Esophagus squamous epithelium (tissue), 5 donors: ENCODE measurements around the gene DDX24. TPM values are rescaled to one million over a fixed set of nuclear protein-coding genes. Genes with fewer than 3 reads are reported as not detected.

Experiments
- DNase-seq: peaks from one replicate; lab custom pipeline; 2025; lab: John Stamatoyannopoulos, UW
- H3K27ac ChIP-seq, 4 donors: fragments of 200-600 bp; sonication (generic); one replicate each; pipeline ENCODE4 v1.5.1; 2016 to 2019; ENCODE audit warnings: mild to moderate bottlenecking in 1 of 4
- H3K27me3 ChIP-seq, 4 donors: fragments of 200-600 bp; sonication (generic); 1 replicate in 3 of 4; 2 replicates in 1 of 4; pipeline versions ENCODE4 v1.5.1 to v1.6.0; 2017 to 2021; ENCODE audit warnings: antibody characterized with exemption in 1 of 4
- H3K36me3 ChIP-seq, 3 donors: fragments of 200-600 bp; sonication (generic); one replicate each; pipeline ENCODE4 v1.5.1; 2016 to 2019
- H3K4me1 ChIP-seq, 3 donors: fragments of 200-600 bp; sonication (generic); one replicate each; pipeline ENCODE4 v1.5.1; 2017 to 2019
- H3K4me3 ChIP-seq, 4 donors: fragments of 200-600 bp; sonication (generic); 1 replicate in 3 of 4; 2 replicates in 1 of 4; pipeline ENCODE4 v1.5.1; 2016 to 2019; ENCODE audit warnings: mild to moderate bottlenecking in 2 of 4, moderate library complexity in 1 of 4
- H3K9me3 ChIP-seq, 3 donors: fragments of 200-600 bp; sonication (generic); one replicate each; pipeline ENCODE4 v1.5.1; 2016 to 2019
- CTCF ChIP-seq, 6 experiments: fragments of 450-650 bp in 4 of 6; fragments of 200-600 bp in 2 of 6; sonication (generic) in 2 of 6; IDR thresholded peaks; one replicate each; pipeline ENCODE4 v1.5.1; 2016 to 2019; ENCODE audit warnings: antibody characterized with exemption in 6 of 6, mild to moderate bottlenecking in 4 of 6, moderate library complexity in 4 of 6
- POLR2A ChIP-seq, 4 donors: fragments of 450-650 bp; IDR thresholded peaks; one replicate each; pipeline ENCODE4 v1.6.1; 2017; ENCODE audit warnings: antibody characterized with exemption in 4 of 4, mild to moderate bottlenecking in 4 of 4, moderate library complexity in 3 of 4
- WGBS, 2 donors: methylation state at CpG; one replicate each; pipeline ENCODE4 v1.1.5; 2018; 5-methylcytosine and 5-hydroxymethylcytosine counted together
- intact Hi-C: fragments of 100-400 bp; cut with DNase I; formaldehyde crosslinking; loops from one replicate; pipeline ENCODE4 v1.15.0; 2022
- total RNA-seq, 4 donors: library from RNA; depleted of rRNA; stranded (reverse); fragments of >200 nt; gene quantifications; one replicate each; pipeline ENCODE4 v1.1.0, GENCODE V29; 2016
- donor health status: DM: yes; HTN: yes; CAD: no.

Gene DDX24
- total RNA-seq, 4 donors from 2014 or later: 63.9 to 114 (median 71.9) TPM

DNA sequence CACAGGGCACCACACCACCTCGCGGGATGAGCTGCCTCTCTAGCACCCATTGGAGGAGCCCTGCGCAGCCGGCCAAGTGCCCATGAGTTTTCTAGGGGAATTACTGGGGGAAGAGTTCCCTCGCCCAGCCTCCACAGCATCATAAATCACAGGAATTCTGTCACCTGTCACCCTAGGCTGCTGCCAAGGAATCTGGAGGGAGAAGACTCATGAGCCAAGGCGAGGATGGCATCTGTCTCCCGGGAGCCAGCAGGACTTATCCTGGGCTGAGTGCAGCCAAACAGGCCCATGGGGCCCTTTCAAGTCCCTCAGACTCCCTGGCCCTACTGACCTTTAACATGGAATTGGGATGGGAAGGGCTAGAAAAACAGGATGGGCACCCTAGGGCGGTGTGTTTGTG, 62.7 kb downstream of the DDX24 start:
- intact Hi-C loops: no loop called here
- Histone ChIP-seq H3K4me3 (no peak overlapping the region), H3K9me3 (no peaks in the 10 kb centered on the region), H3K27ac (no peak overlapping the region), H3K27me3 (peaks cover 0 to 12% (median 0%) of the 10 kb centered on the region in 4 donors), H3K36me3 (no peaks in the 10 kb centered on the region), H3K4me1 (peaks cover 0 to 13% (median 0%) of the 10 kb centered on the region in 3 donors)
- DNase-seq: no peak
- TF ChIP-seq POLR2A (IDR thresholded peaks at IDR 0.05): no peak
- 68 to 73% methylated on average over 3 to 8 of the region's 8 CpGs for WGBS, 2 donors

- peaks cover 0 to 12% (median 0%) of the 10 kb centered on the region in 4 donors for H3K27me3 ChIP-seq
- H3K36me3 ChIP-seq: no peaks in the 10 kb centered on the region
- no peak for TF ChIP-seq CTCF (IDR thresholded peaks at IDR 0.05)
- TF ChIP-seq POLR2A (IDR thresholded peaks at IDR 0.05): no peak
- DNase-seq: no peak
- no peak overlapping the region for H3K27ac ChIP-seq
- H3K9me3 ChIP-seq: no peaks in the 10 kb centered on the region
- peaks cover 0 to 9% (median 0%) of the 10 kb centered on the region in 3 donors for H3K4me1 ChIP-seq
- no peak overlapping the region for H3K4me3 ChIP-seq
- intact Hi-C loops: no loop called here
- WGBS, 2 donors: 33 to 80% methylated on average over 1 of the region's 8 CpGs
Observed at GRCh38 chr14:94016446-94016976, 64.5 kb downstream of the DDX24 start.

GRCh38 chr14:94015223-94015622, 65.8 kb downstream of the DDX24 start:
- Histone ChIP-seq H3K36me3 (no peaks in the 10 kb centered on the region), H3K4me3 (no peak overlapping the region), H3K9me3 (no peaks in the 10 kb centered on the region), H3K27ac (no peak overlapping the region), H3K27me3 (peaks cover 0 to 17% (median 0%) of the 10 kb centered on the region in 4 donors), H3K4me1 (peaks cover 0 to 16% (median 0%) of the 10 kb centered on the region in 3 donors)
- 82 to 100% methylated on average over 2 of the region's 2 CpGs for WGBS, 2 donors
- intact Hi-C loops: no loop called here
- TF ChIP-seq POLR2A (IDR thresholded peaks at IDR 0.05): no peak
- TF ChIP-seq CTCF (IDR thresholded peaks at IDR 0.05): no peak
- DNase-seq: no peak

DNA sequence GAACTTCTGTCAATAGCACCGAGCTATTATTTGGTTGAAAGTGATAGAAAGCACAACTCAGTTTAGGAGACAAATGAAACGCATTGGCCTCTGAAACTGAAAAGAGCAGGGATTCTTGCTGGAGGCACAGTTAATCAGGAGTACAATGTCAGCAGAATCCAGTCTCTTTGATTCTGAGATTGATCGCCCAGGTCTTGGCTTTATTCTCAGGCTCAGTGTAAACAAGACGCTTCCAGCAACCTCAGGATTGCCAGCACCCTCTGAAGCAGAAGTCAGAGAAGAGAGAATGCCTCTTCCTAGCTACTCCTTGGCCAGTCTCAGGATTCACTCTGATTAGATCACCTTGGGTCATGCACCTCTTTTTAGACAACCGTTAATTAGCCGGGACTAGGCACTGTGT, 66.6 kb downstream of the DDX24 start:
- no peak overlapping the region for H3K4me3 ChIP-seq
- H3K9me3 ChIP-seq: no peaks in the 10 kb centered on the region
- no peaks in the 10 kb centered on the region for H3K36me3 ChIP-seq
- DNase-seq: no peak
- peaks cover 0 to 25% (median 6%) of the 10 kb centered on the region in 3 donors for H3K4me1 ChIP-seq
- intact Hi-C loops: no loop called here
- TF ChIP-seq POLR2A (IDR thresholded peaks at IDR 0.05) (no peak), CTCF (IDR thresholded peaks at IDR 0.05) (no peak)
- peaks cover 0 to 17% (median 0%) of the 10 kb centered on the region in 4 donors for H3K27me3 ChIP-seq
- no peak overlapping the region for H3K27ac ChIP-seq
- 27 to 36% methylated on average over 6 of the region's 6 CpGs for whole genome bisulfite sequencing, 2 donors

DNA sequence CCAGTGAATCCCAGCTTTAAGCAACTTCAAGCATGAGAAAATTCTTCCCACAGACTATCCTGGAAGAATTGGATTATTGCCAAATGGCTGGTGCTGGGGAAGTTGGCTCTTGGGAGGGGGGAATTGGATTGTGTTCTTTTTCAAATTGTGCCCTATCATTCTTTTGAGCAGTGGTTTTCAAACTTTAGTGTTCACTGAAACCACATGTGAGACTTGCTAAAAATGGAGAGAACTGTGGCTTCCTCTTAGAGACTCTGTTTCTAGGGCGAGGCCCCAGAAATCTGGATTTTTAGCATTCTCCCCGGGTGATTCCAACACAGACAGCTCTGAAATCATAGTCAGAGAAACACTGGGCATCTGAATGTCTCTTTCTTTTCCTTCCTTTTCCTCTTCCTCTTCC, 69.2 kb downstream of the DDX24 start:
- intact Hi-C loops: no loop called here
- TF ChIP-seq CTCF (IDR thresholded peaks at IDR 0.05): no peak
- no peak for TF ChIP-seq POLR2A (IDR thresholded peaks at IDR 0.05)
- peaks cover 0 to 26% (median 0%) of the 10 kb centered on the region in 4 donors for H3K27me3 ChIP-seq
- no peaks in the 10 kb centered on the region for H3K9me3 ChIP-seq
- WGBS, 2 donors: 22 to 45% methylated on average over 2 of the region's 2 CpGs
- no peak for DNase-seq
- H3K27ac ChIP-seq: no peak overlapping the region
- no peaks in the 10 kb centered on the region for H3K36me3 ChIP-seq
- H3K4me3 ChIP-seq: no peak overlapping the region
- H3K4me1 ChIP-seq: peaks cover 0 to 29% (median 6%) of the 10 kb centered on the region in 3 donors
